Dermis lymphatic vessel endothelial cell (primary cell): ENCODE results near the gene OSBPL9. TPM values are rescaled to one million over a fixed set of nuclear protein-coding genes. Genes with fewer than 3 reads are reported as not detected.

ENCODE experiments used
- total RNA-seq: library from RNA; depleted of rRNA; stranded (reverse); fragments of >200 nt; gene quantifications from 2 replicates; pipeline ENCODE4 v1.2.1, GENCODE V29; 2014

The OSBPL9 gene
- 73.5 and 90.7 TPM in 2 replicates for total RNA-seq

GRCh38 chr1:51616903-51617708 lies at the start of gene OSBPL9:
OSBPL9 (plus strand) TSS chr1:51617092; CDS start chr1:51617111, 19 bp downstream.

Other genes with a start within 250 kb of the OSBPL9 start
- gene EPS15, start 97.8 kb upstream of the OSBPL9 start, total RNA-seq = 98.5 and 135 TPM in 2 replicates